IMR-90 (cell line): ENCODE data around the gene ZDHHC7. TPM values are rescaled to one million over a fixed set of nuclear protein-coding genes. Genes with fewer than 3 reads are reported as not detected.

Source experiments
- ATAC-seq: fragments of 200-7000 bp; cut with Tn5 transposase; 2 replicates; pipeline ENCODE4 v1.9.1; 2020; ENCODE audit warnings: low read depth, mild to moderate bottlenecking, moderate library complexity
- BruUV-seq: library from RNA; stranded (reverse); fragments of 400-500 nt; replicated peaks from 2 replicates; lab custom pipeline; 2021; lab: Mats Ljungman, UMichigan
- CTCF ChIA-PET: fragments of 300-600 bp; formaldehyde crosslinking; extraction: SDS; loops from one replicate; lab custom pipeline; 2021; ENCODE audit warnings: antibody characterized with exemption; lab: Yijun Ruan, JAX
- POLR2A ChIA-PET: fragments of 300-600 bp; sonication (Branson Sonifier 250); formaldehyde crosslinking; loops from one replicate; lab custom pipeline; 2022; ENCODE audit warnings: antibody characterized with exemption; ENCODE audit not compliant: unreplicated experiment; lab: Charles Lee
- DNase-seq: peaks from one replicate; pipeline ENCODE4 v3.0.0; 2013
- H2AFZ ChIP-seq: replicated peaks from 2 replicates; pipeline ENCODE3; 2013; ENCODE audit warnings: low read length, mild to moderate bottlenecking; ENCODE audit not compliant: poor library complexity
- H2AK5ac ChIP-seq: 2 replicates; pipeline ENCODE4 v1.6.1; 2013; ENCODE audit warnings: low read depth, low read length, inconsistent platforms
- H2AK9ac ChIP-seq: replicated peaks from 2 replicates; pipeline ENCODE3; 2013; ENCODE audit warnings: mild to moderate bottlenecking, low read depth, low read length, moderate library complexity; ENCODE audit not compliant: poor library complexity
- H2BK120ac ChIP-seq: 2 replicates; pipeline ENCODE4 v1.6.1; 2013; ENCODE audit warnings: low read depth, low read length, inconsistent platforms
- H2BK15ac ChIP-seq: 3 replicates; pipeline ENCODE4 v1.6.1; 2013; ENCODE audit warnings: low read depth, low read length, inconsistent platforms
- H2BK20ac ChIP-seq: 2 replicates; pipeline ENCODE4 v1.6.1; 2013; ENCODE audit warnings: low read depth, mild to moderate bottlenecking, inconsistent platforms, low read length, moderate library complexity
- H2BK5ac ChIP-seq: 2 replicates; pipeline ENCODE4 v1.6.1; 2013; ENCODE audit warnings: mild to moderate bottlenecking, low read depth, low read length, inconsistent platforms; ENCODE audit not compliant: poor library complexity, severe bottlenecking
- H3K14ac ChIP-seq: replicated peaks from 2 replicates; pipeline ENCODE4 v1.6.1; 2013; ENCODE audit warnings: low read depth, low read length, inconsistent platforms
- H3K18ac ChIP-seq: 2 replicates; pipeline ENCODE4 v1.6.1; 2013; ENCODE audit warnings: low read depth, low read length, control low read depth
- H3K23ac ChIP-seq: 2 replicates; pipeline ENCODE4 v1.6.1; 2013; ENCODE audit warnings: low read depth, low read length, inconsistent platforms
- H3K27ac ChIP-seq: 2 replicates; pipeline ENCODE4 v1.5.1; 2013; ENCODE audit warnings: mild to moderate bottlenecking, control low read depth, low read length; ENCODE audit not compliant: insufficient read depth
- H3K27me3 ChIP-seq: 2 replicates; pipeline ENCODE4 v1.6.1; 2013; ENCODE audit warnings: low read length; ENCODE audit not compliant: control insufficient read depth, insufficient read depth
- H3K36me3 ChIP-seq: 2 replicates; pipeline ENCODE4 v1.6.1; 2013; ENCODE audit warnings: low read length, mixed read lengths; ENCODE audit not compliant: control insufficient read depth, insufficient read depth
- H3K4ac ChIP-seq: 2 replicates; pipeline ENCODE4 v1.6.1; 2013; ENCODE audit warnings: low read depth, low read length, inconsistent platforms
- H3K4me1 ChIP-seq: 2 replicates; pipeline ENCODE4 v1.6.1; 2013; ENCODE audit warnings: low read length, mixed read lengths; ENCODE audit not compliant: control insufficient read depth, insufficient read depth
- H3K4me2 ChIP-seq: 2 replicates; pipeline ENCODE4 v1.6.1; 2013; ENCODE audit warnings: low read depth, mild to moderate bottlenecking, control low read depth, low read length, moderate library complexity
- H3K4me3 ChIP-seq: 2 replicates; pipeline ENCODE4 v1.5.1; 2013; ENCODE audit warnings: low read depth, mild to moderate bottlenecking, control low read depth, low read length, moderate library complexity; ENCODE audit not compliant: insufficient read depth
- H3K56ac ChIP-seq: 2 replicates; pipeline ENCODE4 v1.6.1; 2013; ENCODE audit warnings: low read length, inconsistent platforms; ENCODE audit not compliant: insufficient read depth; ENCODE audit errors: extremely low read depth
- H3K79me1 ChIP-seq, 2 experiments: 2 replicates each; pipeline ENCODE4 v1.6.1; 2013; ENCODE audit warnings: low read length in 2 of 2, inconsistent platforms in 1 of 2, low read depth in 1 of 2
- H3K9ac ChIP-seq: 2 replicates; pipeline ENCODE4 v1.6.1; 2013; ENCODE audit warnings: low read depth, low read length, control low read depth
- H3K9me1 ChIP-seq: 2 replicates; pipeline ENCODE4 v1.6.1; 2013; ENCODE audit warnings: low read length, inconsistent platforms; ENCODE audit not compliant: insufficient read depth
- H3K9me3 ChIP-seq: 2 replicates; pipeline ENCODE4 v1.6.1; 2013; ENCODE audit warnings: low read length; ENCODE audit not compliant: control insufficient read depth, insufficient read depth
- H4K20me1 ChIP-seq: 2 replicates; pipeline ENCODE4 v1.6.1; 2013; ENCODE audit warnings: low read length, inconsistent platforms; ENCODE audit not compliant: insufficient read depth
- H4K5ac ChIP-seq: 2 replicates; pipeline ENCODE4 v1.6.1; 2013; ENCODE audit warnings: mild to moderate bottlenecking, low read depth, low read length, control low read depth
- H4K8ac ChIP-seq, 2 experiments: 2 replicates each; pipeline ENCODE4 v1.6.1; 2013; ENCODE audit warnings: low read depth in 2 of 2, low read length in 2 of 2, control low read depth in 1 of 2, inconsistent platforms in 1 of 2
- H4K91ac ChIP-seq: 2 replicates; pipeline ENCODE4 v1.6.1; 2013; ENCODE audit warnings: low read depth, low read length, inconsistent platforms; ENCODE audit not compliant: insufficient read depth
- CEBPB ChIP-seq: IDR thresholded peaks from 2 replicates; pipeline ENCODE4 v1.6.1; 2012; ENCODE audit warnings: low read depth, low read length, improper control_type of control experiment
- CTCF ChIP-seq: conservative IDR thresholded peaks from 2 replicates; pipeline ENCODE4 v1.5.1; 2012; ENCODE audit warnings: mild to moderate bottlenecking, low read depth, low read length, improper control_type of control experiment
- MAZ ChIP-seq: IDR thresholded peaks from 2 replicates; pipeline ENCODE4 v1.6.1; 2012; ENCODE audit warnings: low read depth, mild to moderate bottlenecking, low read length, improper control_type of control experiment, moderate library complexity, borderline replicate concordance
- MXI1 ChIP-seq: IDR thresholded peaks from 2 replicates; pipeline ENCODE4 v1.6.1; 2012; ENCODE audit warnings: low read depth, mild to moderate bottlenecking, low read length, moderate library complexity, borderline replicate concordance
- POLR2A ChIP-seq: IDR thresholded peaks from 2 replicates; pipeline ENCODE4 v1.6.1; 2012; ENCODE audit warnings: mild to moderate bottlenecking, low read depth, low read length
- RAD21 ChIP-seq: IDR thresholded peaks from 2 replicates; pipeline ENCODE4 v1.6.1; 2012; ENCODE audit warnings: low read length, improper control_type of control experiment
- SMC3 ChIP-seq: fragments of 150-350 bp; IDR thresholded peaks from 2 replicates; pipeline ENCODE4 v1.6.1; 2016; ENCODE audit warnings: low read depth, mild to moderate bottlenecking, antibody characterized with exemption, low read length, moderate library complexity
- WGBS, 2 experiments: methylation state at CpG; one replicate each; pipeline versions ENCODE4 v1.1.5 to v1.1.7; 2013; ENCODE audit warnings: missing lambda C conversion rate in 2 of 2; ENCODE audit not compliant: insufficient read length in 1 of 2; ENCODE audit errors: extremely low coverage in 2 of 2; 5-methylcytosine and 5-hydroxymethylcytosine counted together
- dilution Hi-C: fragments of 300-500 bp; cut with HindIII; formaldehyde crosslinking; loops from one replicate; pipeline ENCODE4 v1.14.3; 2018; ENCODE audit warnings: low sequenced_read_pairs; ENCODE audit not compliant: unreplicated experiment
- in situ Hi-C: fragments of 300-500 bp; cut with MboI; formaldehyde crosslinking; loops from 3 replicates; pipeline ENCODE4 v1.14.3; 2019; ENCODE audit warnings: low sequenced_read_pairs, inconsistent platforms, mixed read lengths
- intact Hi-C: fragments of 100-400 bp; cut with micrococcal nuclease; formaldehyde crosslinking; loops from 2 replicates; pipeline ENCODE4 v1.10.0; 2022
- polyA plus RNA-seq, 3 experiments: library from polyadenylated mRNA; depleted of rRNA; stranded (reverse); fragments of >200 nt; gene quantifications; 2 replicates each; pipeline ENCODE4 v1.2.3, GENCODE V29; 2012; ENCODE audit warnings: low replicate concordance in 1 of 3
- total RNA-seq: library from RNA; depleted of rRNA; stranded (reverse); fragments of >200 nt; gene quantifications from 2 replicates; pipeline ENCODE4 v1.2.3, GENCODE V29; 2012
- TF ChIP-seq, protein P1 (sequence below): fragments of 150-350 bp; IDR thresholded peaks from 2 replicates; pipeline ENCODE4 v1.6.1; 2016; ENCODE audit warnings: low read depth, mild to moderate bottlenecking, low read length, moderate library complexity, borderline replicate concordance

The ZDHHC7 gene
- total and polyA plus RNA-seq, 2 of the 4 experiments (the other 2 are of a cell fraction): 80.1 to 97.1 TPM

DNA sequence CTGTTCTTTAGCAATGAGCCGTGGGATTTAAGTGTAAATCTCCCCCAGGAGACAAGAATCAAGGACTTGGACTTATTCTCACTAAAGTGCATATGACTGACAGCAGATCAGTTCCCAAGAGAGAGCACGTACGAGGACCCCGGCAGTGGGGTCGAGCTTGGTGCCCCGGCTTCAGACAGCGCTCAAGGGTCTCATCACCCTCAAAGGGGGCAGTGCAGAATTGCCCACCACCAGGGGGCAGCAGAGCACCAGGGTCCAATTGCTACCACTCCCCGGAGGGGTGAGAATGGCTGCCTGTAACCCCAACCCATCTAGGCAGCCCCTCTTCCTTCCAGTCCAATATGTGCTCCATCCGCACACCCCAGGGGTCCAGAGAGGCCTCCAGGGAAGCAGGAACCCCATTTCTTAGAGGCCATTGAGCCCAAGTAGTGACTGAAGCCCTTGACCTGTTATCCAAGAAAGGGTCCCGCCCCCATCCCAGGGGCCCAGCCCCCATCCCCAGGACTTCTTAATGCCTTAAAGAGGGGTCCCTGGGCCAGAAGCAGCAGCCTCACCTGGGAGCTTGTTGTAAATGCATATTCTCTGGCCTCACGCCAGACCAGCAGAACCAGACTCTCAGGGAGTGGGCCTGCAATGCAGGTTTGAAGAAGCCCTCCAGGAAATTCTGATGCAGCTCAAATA, 86.1 kb downstream of the ZDHHC7 start:
- Histone ChIP-seq H2BK20ac (no peak overlapping the region), H3K27ac (no peak overlapping the region), H4K20me1 (no peaks in the 10 kb centered on the region), H3K9me1 (peaks cover 1% of the 10 kb centered on the region; the same call in 1 of the 2 replicates), H3K14ac (no peak overlapping the region), H3K9me3 (no peaks in the 10 kb centered on the region), H3K9ac (no peak overlapping the region), H2BK15ac (no peak overlapping the region), H3K27me3 (no peaks in the 10 kb centered on the region), H3K56ac (no peak overlapping the region), H3K23ac (no peak overlapping the region), H3K18ac (no peak overlapping the region), H3K36me3 (no peaks in the 10 kb centered on the region), H2AK9ac (peak overlapping the region; percentile 28), H2BK120ac (no peak overlapping the region), H3K4me1 (peaks cover 8% of the 10 kb centered on the region; the same call in 1 of the 2 replicates), H3K4ac (no peak overlapping the region), H4K8ac (no peak overlapping the region), H3K4me2 (no peak overlapping the region), H4K5ac (no peak overlapping the region), H4K91ac (no peak overlapping the region), H2BK5ac (no peak overlapping the region), H2AK5ac (no peak overlapping the region), H3K4me3 (no peak overlapping the region), H2AFZ (peak overlapping the region; percentile 48), H3K79me1 (no peaks in the 10 kb centered on the region)
- DNase-seq (no peak), ATAC-seq (no peak)
- intact Hi-C loops (loop anchor here (1.0 to 2.0 kb wide), 2 partner anchors 27 to 162 kb away; no protein-coding TSS in a partner anchor), dilution Hi-C loops (no loop called here), in situ Hi-C loops (no loop called here)
- POLR2A ChIA-PET: no interaction called here
- WGBS, 2 experiments: 82% methylated on average over 5 of the region's 11 CpGs; no CpG with 5 or more reads in 1 of the 2 experiments
- TF ChIP-seq CTCF (peak; percentile 63), CEBPB (no peak), POLR2A (no peak), RAD21 (peak; percentile 75), MXI1 (no peak), SMC3 (peak; percentile 70), MAZ (no peak)
- TF ChIP-seq, protein P1, sequence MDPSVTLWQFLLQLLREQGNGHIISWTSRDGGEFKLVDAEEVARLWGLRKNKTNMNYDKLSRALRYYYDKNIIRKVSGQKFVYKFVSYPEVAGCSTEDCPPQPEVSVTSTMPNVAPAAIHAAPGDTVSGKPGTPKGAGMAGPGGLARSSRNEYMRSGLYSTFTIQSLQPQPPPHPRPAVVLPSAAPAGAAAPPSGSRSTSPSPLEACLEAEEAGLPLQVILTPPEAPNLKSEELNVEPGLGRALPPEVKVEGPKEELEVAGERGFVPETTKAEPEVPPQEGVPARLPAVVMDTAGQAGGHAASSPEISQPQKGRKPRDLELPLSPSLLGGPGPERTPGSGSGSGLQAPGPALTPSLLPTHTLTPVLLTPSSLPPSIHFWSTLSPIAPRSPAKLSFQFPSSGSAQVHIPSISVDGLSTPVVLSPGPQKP: no peak
- BruUV-seq: no TSS peak
- CTCF ChIA-PET: interaction anchor here (0.7 kb wide), 1 partner anchor 46 kb away, joined by 4 read pairs; no protein-coding TSS in a partner anchor
